Renal pelvis (tissue), 4 donors: ENCODE measurements around the gene UPB1. TPM values are rescaled to one million over a fixed set of nuclear protein-coding genes. Genes with fewer than 3 reads are reported as not detected.
"Not testable (repeated sequence)": the region's sequence is repeated elsewhere in the genome, so short reads cannot be mapped to it uniquely, and the experiment has no call there.

Source experiments
- DNase-seq: peaks from one replicate; pipeline ENCODE4 v3.0.0-alpha.2; 2013
- polyA plus RNA-seq, 3 donors: library from polyadenylated mRNA; unstranded; fragments of 120-200 nt; gene quantifications; one replicate each; pipeline ENCODE4 v1.2.1, GENCODE V29; 2013; ENCODE audit not compliant: insufficient read length in 3 of 3

UPB1 gene
- polyA plus RNA-seq, 3 donors, result 0.58 to 1.1 (median 0.84) TPM

- no peak for DNase-seq
These were observed 31.1 kb downstream of the UPB1 start for GRCh38 chr22:24526191-24526590.

- DNase-seq, result no peak
These were observed 34.8 kb downstream of the UPB1 start for GRCh38 chr22:24529898-24530297.

GRCh38 chr22:24530968-24531367, 35.8 kb downstream of the UPB1 start:
- DNase-seq, result not testable (repeated sequence)

- DNase-seq, result no peak
These were observed 36.9 kb downstream of the UPB1 start for GRCh38 chr22:24532075-24532474.

GRCh38 chr22:24535348-24535747, 40.2 kb downstream of the UPB1 start:
- DNase-seq, result no peak

GRCh38 chr22:24536089-24536488, 41.0 kb downstream of the UPB1 start:
- no peak for DNase-seq

- no peak for DNase-seq
These were observed 45.3 kb downstream of the UPB1 start for GRCh38 chr22:24540470-24540869.

- no peak for DNase-seq
These were observed 46.8 kb downstream of the UPB1 start for GRCh38 chr22:24541681-24542515.

GRCh38 chr22:24542641-24543040, 47.5 kb downstream of the UPB1 start:
- no peak for DNase-seq

- DNase-seq, result no peak
These were observed 48.1 kb downstream of the UPB1 start for GRCh38 chr22:24543185-24543601.

GRCh38 chr22:24543679-24544243, 48.6 kb downstream of the UPB1 start:
- DNase-seq, result no peak

GRCh38 chr22:24548812-24549211, 53.7 kb downstream of the UPB1 start:
- no peak for DNase-seq

GRCh38 chr22:24550028-24550901, 55.1 kb downstream of the UPB1 start:
- DNase-seq, result no peak

GRCh38 chr22:24550902-24551435, 55.8 kb downstream of the UPB1 start:
- no peak for DNase-seq

- DNase-seq, result not testable (repeated sequence)
These were observed 57.6 kb downstream of the UPB1 start for GRCh38 chr22:24552503-24553286.

- peak; percentile 28 for DNase-seq
These were observed 58.6 kb downstream of the UPB1 start for GRCh38 chr22:24553597-24554312.

- DNase-seq, result peak; percentile 31
These were observed 59.4 kb downstream of the UPB1 start, which contains the start of gene GUCD1 for GRCh38 chr22:24554313-24555164. GUCD1 (minus strand) TSS chr22:24555138; CDS start chr22:24554991, 147 bp downstream.

GRCh38 chr22:24555165-24556039, 60.3 kb downstream of the UPB1 start, which contains the start of gene SNRPD3:
SNRPD3 (plus strand) TSS chr22:24555999; CDS start chr22:24557675, 1,676 bp downstream.
- DNase-seq, result peak; percentile 99
